ENCODE measurements around the gene MFSD12.

DNA sequence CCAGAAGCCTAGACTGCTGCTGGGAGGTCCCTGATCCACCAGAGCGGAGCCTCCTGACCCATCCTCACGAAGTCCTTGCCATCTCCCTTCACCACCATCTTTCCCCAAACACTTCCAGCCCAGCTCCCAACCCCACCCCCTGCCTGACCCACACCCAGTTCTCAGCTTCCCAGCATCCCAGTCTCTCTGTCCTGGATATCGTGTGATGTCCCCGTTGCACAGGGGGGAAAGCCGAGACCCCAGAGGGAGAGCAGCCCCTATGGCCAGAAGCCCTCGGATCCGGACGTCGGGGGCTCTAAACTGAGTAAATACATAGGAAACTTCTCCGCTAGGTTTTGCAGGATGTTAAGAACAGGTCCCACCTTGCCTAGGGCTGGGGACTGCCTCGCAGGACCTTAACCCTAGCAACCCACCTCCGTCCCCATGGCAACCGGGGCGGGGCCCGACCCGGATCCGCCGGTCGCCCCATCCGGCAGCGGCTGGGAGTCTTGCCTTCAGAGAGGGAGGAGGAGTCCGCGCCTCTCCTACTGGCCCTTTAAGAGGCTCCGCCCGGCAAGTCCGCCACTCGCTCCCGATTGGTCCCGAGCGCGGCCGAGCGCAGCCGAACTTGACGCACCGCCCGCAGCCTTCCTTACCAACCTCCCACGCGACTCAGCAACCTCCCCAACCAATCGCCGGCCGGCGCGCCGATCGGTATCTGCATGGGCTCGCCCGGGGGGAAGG is 14.9 kb upstream of the MFSD12 start:
- TF ChIP-seq, protein P1, sequence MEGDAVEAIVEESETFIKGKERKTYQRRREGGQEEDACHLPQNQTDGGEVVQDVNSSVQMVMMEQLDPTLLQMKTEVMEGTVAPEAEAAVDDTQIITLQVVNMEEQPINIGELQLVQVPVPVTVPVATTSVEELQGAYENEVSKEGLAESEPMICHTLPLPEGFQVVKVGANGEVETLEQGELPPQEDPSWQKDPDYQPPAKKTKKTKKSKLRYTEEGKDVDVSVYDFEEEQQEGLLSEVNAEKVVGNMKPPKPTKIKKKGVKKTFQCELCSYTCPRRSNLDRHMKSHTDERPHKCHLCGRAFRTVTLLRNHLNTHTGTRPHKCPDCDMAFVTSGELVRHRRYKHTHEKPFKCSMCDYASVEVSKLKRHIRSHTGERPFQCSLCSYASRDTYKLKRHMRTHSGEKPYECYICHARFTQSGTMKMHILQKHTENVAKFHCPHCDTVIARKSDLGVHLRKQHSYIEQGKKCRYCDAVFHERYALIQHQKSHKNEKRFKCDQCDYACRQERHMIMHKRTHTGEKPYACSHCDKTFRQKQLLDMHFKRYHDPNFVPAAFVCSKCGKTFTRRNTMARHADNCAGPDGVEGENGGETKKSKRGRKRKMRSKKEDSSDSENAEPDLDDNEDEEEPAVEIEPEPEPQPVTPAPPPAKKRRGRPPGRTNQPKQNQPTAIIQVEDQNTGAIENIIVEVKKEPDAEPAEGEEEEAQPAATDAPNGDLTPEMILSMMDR (IDR thresholded peaks at IDR 0.05 in 4 of 5, conservative IDR thresholded peaks at IDR 0.05 in 1 of 5): no peak
- no peak for TF ChIP-seq POLR2A (IDR thresholded peaks at IDR 0.05)
